Measurements from ENCODE around the gene SLIT3.

The SLIT3 gene

GRCh38 chr5:168844016-168844921, 456.7 kb downstream of the SLIT3 start:
- no peak for DNase-seq (ENCODE audit: low read depth in 1 of 2, low spot score in 1 of 2)

- DNase-seq (ENCODE audit: low read depth in 1 of 2, low spot score in 1 of 2), result no peak
Measured at GRCh38 chr5:168843277-168844015, 457.5 kb downstream of the SLIT3 start.

GRCh38 chr5:168842571-168843205, 458.3 kb downstream of the SLIT3 start:
- DNase-seq (ENCODE audit: low read depth in 1 of 2, low spot score in 1 of 2), result no peak

- DNase-seq (ENCODE audit: low read depth in 1 of 2, low spot score in 1 of 2), result no peak
Measured at GRCh38 chr5:168837852-168838251, 463.1 kb downstream of the SLIT3 start.

- DNase-seq (ENCODE audit: low read depth in 1 of 2, low spot score in 1 of 2), result no peak
Measured at GRCh38 chr5:168836603-168837231, 464.2 kb downstream of the SLIT3 start.

- DNase-seq (ENCODE audit: low read depth in 1 of 2, low spot score in 1 of 2), result no peak
Measured at GRCh38 chr5:168833936-168834335, 467.0 kb downstream of the SLIT3 start.

GRCh38 chr5:168833383-168833782, 467.6 kb downstream of the SLIT3 start:
- no peak for DNase-seq (ENCODE audit: low read depth in 1 of 2, low spot score in 1 of 2)

- no peak for DNase-seq (ENCODE audit: low read depth in 1 of 2, low spot score in 1 of 2)
Measured at GRCh38 chr5:168832308-168832707, 468.6 kb downstream of the SLIT3 start.

- no peak for DNase-seq (ENCODE audit: low read depth in 1 of 2, low spot score in 1 of 2)
Measured at GRCh38 chr5:168831383-168831782, 469.6 kb downstream of the SLIT3 start.

- no peak for DNase-seq (ENCODE audit: low read depth in 1 of 2, low spot score in 1 of 2)
Measured at GRCh38 chr5:168830833-168831232, 470.1 kb downstream of the SLIT3 start.

GRCh38 chr5:168829922-168830417, 471.0 kb downstream of the SLIT3 start:
- no peak for DNase-seq (ENCODE audit: low read depth in 1 of 2, low spot score in 1 of 2)

GRCh38 chr5:168829044-168829443, 471.9 kb downstream of the SLIT3 start:
- DNase-seq (ENCODE audit: low read depth in 1 of 2, low spot score in 1 of 2), result no peak

- no peak for DNase-seq (ENCODE audit: low read depth in 1 of 2, low spot score in 1 of 2)
Measured at GRCh38 chr5:168827636-168828035, 473.3 kb downstream of the SLIT3 start.

GRCh38 chr5:168826246-168826725, 474.7 kb downstream of the SLIT3 start:
- no peak for DNase-seq (ENCODE audit: low read depth in 1 of 2, low spot score in 1 of 2)

GRCh38 chr5:168822745-168823281, 478.1 kb downstream of the SLIT3 start:
- DNase-seq (ENCODE audit: low read depth in 1 of 2, low spot score in 1 of 2), result no peak

GRCh38 chr5:168822248-168822744, 478.6 kb downstream of the SLIT3 start:
- no peak for DNase-seq (ENCODE audit: low read depth in 1 of 2, low spot score in 1 of 2)

- no peak for DNase-seq (ENCODE audit: low read depth in 1 of 2, low spot score in 1 of 2)
Measured at GRCh38 chr5:168820874-168821273, 480.1 kb downstream of the SLIT3 start.

- DNase-seq (ENCODE audit: low read depth in 1 of 2, low spot score in 1 of 2), result no peak
Measured at GRCh38 chr5:168819004-168819621, 481.8 kb downstream of the SLIT3 start.

GRCh38 chr5:168818558-168818957, 482.4 kb downstream of the SLIT3 start:
- no peak for DNase-seq (ENCODE audit: low read depth in 1 of 2, low spot score in 1 of 2)

- DNase-seq (ENCODE audit: low read depth in 1 of 2, low spot score in 1 of 2), result no peak
Measured at GRCh38 chr5:168817591-168817990, 483.3 kb downstream of the SLIT3 start.

Data from activated T-helper 1 cell treated with anti-CD3 and anti-CD28 coated beads, Interleukin-2, amount 50 U/mL, for 16 hours (primary cell).